H1 (cell line): ENCODE results near the gene OR51F2. TPM values are rescaled to one million over a fixed set of nuclear protein-coding genes. Genes with fewer than 3 reads are reported as not detected.

ENCODE experiments used
- ASH2L ChIP-seq: fragments of 200-600, 300-600 bp; sonication (generic); IDR thresholded peaks from one replicate; pipeline ENCODE4 v1.7.1; 2017; ENCODE audit warnings: low read length
- CHD7 ChIP-seq: fragments of 300-600 bp; sonication (generic); IDR thresholded peaks from 2 replicates; pipeline ENCODE4 v1.7.1; 2012; ENCODE audit warnings: low read length, moderate library complexity, mild to moderate bottlenecking, inconsistent platforms; ENCODE audit not compliant: insufficient replicate concordance
- KDM1A ChIP-seq: fragments of 200-600, 300-600 bp; sonication (generic); IDR thresholded peaks from 2 replicates; pipeline ENCODE4 v1.7.1; 2016; ENCODE audit warnings: mild to moderate bottlenecking, low read length, borderline replicate concordance
- SAP30 ChIP-seq: fragments of 300-600 bp; sonication (generic); IDR thresholded peaks from 2 replicates; pipeline ENCODE4 v1.7.1; 2012; ENCODE audit warnings: low read length, moderate library complexity, mild to moderate bottlenecking, inconsistent platforms; ENCODE audit not compliant: insufficient read depth, insufficient replicate concordance
- SP2 ChIP-seq: IDR thresholded peaks from 2 replicates; pipeline ENCODE4 v1.6.1; 2012; ENCODE audit warnings: mild to moderate bottlenecking, low read length, inconsistent platforms
- polyA plus RNA-seq, 7 experiments: library from polyadenylated mRNA; depleted of rRNA in 3 of 7; stranded (reverse) in 5 of 7; unstranded in 2 of 7; fragments of >200 nt in 5 of 7; fragments of 200-250 nt in 2 of 7; gene quantifications; 1 replicate in 5 of 7; 2 replicates in 1 of 7; 4 replicates in 1 of 7; pipeline versions ENCODE4 v1.2.1 to v1.2.3, GENCODE V29; 2011 to 2013; ENCODE audit warnings: missing spikeins in 2 of 7, mixed read lengths in 2 of 7
- total RNA-seq: library from RNA; stranded (reverse); fragmentation: NEBNext Ultra II Directional; extraction: Animal tissue kit (Norgen Biotek cat#: 25700); gene quantifications from 2 replicates; pipeline ENCODE4 v1.2.1, GENCODE V29; 2021

The OR51F2 gene
- total and polyA plus RNA-seq, 2 of the 8 experiments (the other 6 are each of a cell fraction or from before 2014, with no cell fraction given) = 0.15 TPM; not detected in 1

- TF ChIP-seq CHD7 = no peak
- TF ChIP-seq KDM1A = no peak
- TF ChIP-seq SAP30 = no peak
- TF ChIP-seq SP2 = no peak
- TF ChIP-seq ASH2L = no peak
Observed at GRCh38 chr11:4821021-4821420, at the start of gene OR51F2 (continued).
